Measurements from ENCODE around the gene USP13. TPM values are rescaled to one million over a fixed set of nuclear protein-coding genes. Genes with fewer than 3 reads are reported as not detected.

The USP13 gene
- total and polyA plus RNA-seq, 2 donors (not counting 3 experiments of a cell fraction or from before 2014, with no cell fraction given): 5.8 to 24.0 TPM

- BruUV-seq (replicated peaks): no TSS peak
- Histone ChIP-seq H3K27ac (ENCODE audit: insufficient read depth, low read depth, low read length) (no peak overlapping the region), H3K27me3 (ENCODE audit: control insufficient read depth in 2 of 2, insufficient read depth in 2 of 2, low read length in 2 of 2) (no peaks in the 10 kb centered on the region), H3K9me3 (replicated peaks; ENCODE audit: control insufficient read depth, insufficient read depth, low read length) (no peaks in the 10 kb centered on the region), H3K9me1 (replicated peaks; ENCODE audit: control insufficient read depth, extremely low read depth, insufficient read depth, low read length) (no peaks in the 10 kb centered on the region), H3K4me3 (replicated peaks in 1 of 3; ENCODE audit: insufficient read depth in 1 of 3, low read depth in 1 of 3, low read length in 3 of 3) (no peak overlapping the region), H3K79me2 (ENCODE audit: control insufficient read depth, insufficient read depth, low read length) (no peaks in the 10 kb centered on the region), H3K4me2 (ENCODE audit: insufficient read depth, low read length) (no peak overlapping the region), H4K20me1 (replicated peaks; ENCODE audit: control insufficient read depth, extremely low read depth, insufficient read depth, low read length) (no peaks in the 10 kb centered on the region), H2AFZ (ENCODE audit: low read depth, low read length) (no peak overlapping the region), H3K36me3 (ENCODE audit: control insufficient read depth in 2 of 2, extremely low read depth in 1 of 2, insufficient read depth in 2 of 2, low read length in 2 of 2) (peaks cover 0 to 3% of the 10 kb centered on the region in 2 experiments), H3K4me1 (ENCODE audit: control insufficient read depth, extremely low read depth, insufficient read depth, low read length) (peaks cover under 1% of the 10 kb centered on the region), H3K9ac (replicated peaks; ENCODE audit: extremely low read depth, insufficient read depth, low read length) (no peak overlapping the region)
- CTCF ChIA-PET: interaction anchor here (1.7 kb wide), 1 partner anchor 15 kb away, joined by 3 read pairs; no protein-coding TSS in a partner anchor
- FAIRE-seq (no peak), DNase-seq (ENCODE audit: low read depth, low spot score) (no peak)
- dilution Hi-C loops (cut with MboI; ENCODE audit: extremely low pct_ligation_motif_present, low sequenced_read_pairs): no loop called here
- intact Hi-C loops (cut with micrococcal nuclease): no loop called here
- POLR2A ChIA-PET: no interaction called here
- TF ChIP-seq GATA2 (IDR thresholded peaks at IDR 0.05; ENCODE audit: insufficient read depth, insufficient read length, low read depth, low read length) (no peak), MAX (IDR thresholded peaks at IDR 0.05; ENCODE audit: insufficient read depth, insufficient read length) (no peak), POLR2AphosphoS5 (IDR thresholded peaks at IDR 0.05; ENCODE audit: insufficient read depth, low read depth, low read length) (no peak), EZH2 (IDR thresholded peaks at IDR 0.05; ENCODE audit: borderline replicate concordance, low read depth, low read length, severe bottlenecking) (no peak), POLR2A (IDR thresholded peaks at IDR 0.05; ENCODE audit: low read depth, low read length) (no peak), FOS (IDR thresholded peaks at IDR 0.05; ENCODE audit: borderline replicate concordance, insufficient read depth, low read length) (no peak), JUN (IDR thresholded peaks at IDR 0.05; ENCODE audit: borderline replicate concordance, insufficient read depth, insufficient read length, low read depth) (no peak), MYC (IDR thresholded peaks at IDR 0.05; ENCODE audit: low read depth, low read length) (no peak)
- TF ChIP-seq, protein P1, sequence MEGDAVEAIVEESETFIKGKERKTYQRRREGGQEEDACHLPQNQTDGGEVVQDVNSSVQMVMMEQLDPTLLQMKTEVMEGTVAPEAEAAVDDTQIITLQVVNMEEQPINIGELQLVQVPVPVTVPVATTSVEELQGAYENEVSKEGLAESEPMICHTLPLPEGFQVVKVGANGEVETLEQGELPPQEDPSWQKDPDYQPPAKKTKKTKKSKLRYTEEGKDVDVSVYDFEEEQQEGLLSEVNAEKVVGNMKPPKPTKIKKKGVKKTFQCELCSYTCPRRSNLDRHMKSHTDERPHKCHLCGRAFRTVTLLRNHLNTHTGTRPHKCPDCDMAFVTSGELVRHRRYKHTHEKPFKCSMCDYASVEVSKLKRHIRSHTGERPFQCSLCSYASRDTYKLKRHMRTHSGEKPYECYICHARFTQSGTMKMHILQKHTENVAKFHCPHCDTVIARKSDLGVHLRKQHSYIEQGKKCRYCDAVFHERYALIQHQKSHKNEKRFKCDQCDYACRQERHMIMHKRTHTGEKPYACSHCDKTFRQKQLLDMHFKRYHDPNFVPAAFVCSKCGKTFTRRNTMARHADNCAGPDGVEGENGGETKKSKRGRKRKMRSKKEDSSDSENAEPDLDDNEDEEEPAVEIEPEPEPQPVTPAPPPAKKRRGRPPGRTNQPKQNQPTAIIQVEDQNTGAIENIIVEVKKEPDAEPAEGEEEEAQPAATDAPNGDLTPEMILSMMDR (IDR thresholded peaks at IDR 0.05; ENCODE audit: extremely low read depth in 1 of 2, insufficient read depth in 1 of 2, low read depth in 1 of 2, low read length in 2 of 2): no peak
Measured at GRCh38 chr3:179710079-179710478, 57.2 kb downstream of the USP13 start.

Measured in endothelial cell of umbilical vein (primary cell).